ENCODE data around the gene CD22. TPM values are rescaled to one million over a fixed set of nuclear protein-coding genes. Genes with fewer than 3 reads are reported as not detected.

Gene CD22
- total RNA-seq, 1 donor = not detected

GRCh38 chr19:35337984-35338296 lies 9.0 kb downstream of the CD22 start:
- no peak for DNase-seq (ENCODE audit: low read depth)
- no peak overlapping the region for H3K4me3 ChIP-seq (ENCODE audit: low read depth, low read length)
- no peak for TF ChIP-seq CTCF (IDR thresholded peaks at IDR 0.05; ENCODE audit: insufficient read depth, low read length)

GRCh38 chr19:35340431-35340830 lies 11.4 kb downstream of the CD22 start:
- DNase-seq (ENCODE audit: low read depth) = no peak
- TF ChIP-seq CTCF (IDR thresholded peaks at IDR 0.05; ENCODE audit: insufficient read depth, low read length) = no peak
- no peak overlapping the region for H3K4me3 ChIP-seq (ENCODE audit: low read depth, low read length)

- H3K4me3 ChIP-seq (ENCODE audit: low read depth, low read length) = no peak overlapping the region
- no peak for DNase-seq (ENCODE audit: low read depth)
- no peak for TF ChIP-seq CTCF (IDR thresholded peaks at IDR 0.05; ENCODE audit: insufficient read depth, low read length)
These were observed 12.0 kb downstream of the CD22 start for GRCh38 chr19:35341006-35341405.

GRCh38 chr19:35341565-35342225 lies 12.7 kb downstream of the CD22 start:
- TF ChIP-seq CTCF (IDR thresholded peaks at IDR 0.05; ENCODE audit: insufficient read depth, low read length) = no peak
- DNase-seq (ENCODE audit: low read depth) = no peak
- H3K4me3 ChIP-seq (ENCODE audit: low read depth, low read length) = no peak overlapping the region

GRCh38 chr19:35342430-35342829 lies 13.4 kb downstream of the CD22 start:
- H3K4me3 ChIP-seq (ENCODE audit: low read depth, low read length) = no peak overlapping the region
- no peak for DNase-seq (ENCODE audit: low read depth)
- no peak for TF ChIP-seq CTCF (IDR thresholded peaks at IDR 0.05; ENCODE audit: insufficient read depth, low read length)

- TF ChIP-seq CTCF (IDR thresholded peaks at IDR 0.05; ENCODE audit: insufficient read depth, low read length) = no peak
- DNase-seq (ENCODE audit: low read depth) = no peak
- H3K4me3 ChIP-seq (ENCODE audit: low read depth, low read length) = no peak overlapping the region
These were observed 15.6 kb downstream of the CD22 start for GRCh38 chr19:35344511-35345031.

- TF ChIP-seq CTCF (IDR thresholded peaks at IDR 0.05; ENCODE audit: insufficient read depth, low read length) = no peak
- no peak for DNase-seq (ENCODE audit: low read depth)
- no peak overlapping the region for H3K4me3 ChIP-seq (ENCODE audit: low read depth, low read length)
These were observed 16.7 kb downstream of the CD22 start for GRCh38 chr19:35345671-35346111.
